SK-N-DZ (cell line): ENCODE data around the gene AGBL1.

Source experiments
- DNase-seq: peaks from one replicate; pipeline ENCODE4 v3.0.0-alpha.2; 2015; ENCODE audit warnings: low spot score

The AGBL1 gene

DNA sequence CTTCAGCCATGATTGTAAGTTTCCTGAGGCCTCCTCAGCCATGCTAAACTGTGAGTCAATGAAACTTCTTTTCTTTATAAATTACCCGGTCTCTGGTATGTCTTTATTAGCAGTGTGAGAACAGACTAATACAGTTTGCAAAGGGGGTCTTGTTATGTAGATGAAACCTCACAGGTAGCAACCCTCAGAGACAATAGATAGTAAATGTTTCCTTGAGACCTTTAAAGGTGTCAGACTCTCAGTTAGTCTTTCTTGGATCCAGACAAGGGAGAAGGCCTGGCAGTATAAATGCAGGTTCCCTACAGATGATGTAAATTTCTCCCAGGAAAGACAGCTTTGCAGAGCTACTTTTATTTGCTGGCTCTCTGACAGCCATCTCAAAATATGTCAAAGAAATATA lies 510.8 kb downstream of the AGBL1 start:
- DNase-seq = no peak

DNA sequence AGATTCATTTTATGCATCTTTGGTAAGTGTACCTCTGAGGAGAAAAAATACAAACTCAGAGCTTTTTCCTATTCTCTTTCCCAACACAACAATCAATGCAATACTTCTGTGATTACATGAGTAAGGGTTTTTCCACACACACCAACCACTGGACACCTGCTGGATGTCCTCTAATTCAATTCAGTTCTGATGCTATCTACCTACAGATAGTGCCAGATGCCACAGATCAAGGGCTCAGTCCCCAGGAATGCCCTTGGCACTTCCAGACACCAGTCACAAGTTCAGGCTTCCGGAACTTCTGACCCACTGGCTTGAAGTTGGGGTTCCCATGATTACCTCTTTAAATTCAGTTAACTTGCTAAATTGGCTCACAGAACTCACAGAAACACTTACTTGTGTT lies 511.5 kb downstream of the AGBL1 start:
- peak; percentile 60 for DNase-seq

DNA sequence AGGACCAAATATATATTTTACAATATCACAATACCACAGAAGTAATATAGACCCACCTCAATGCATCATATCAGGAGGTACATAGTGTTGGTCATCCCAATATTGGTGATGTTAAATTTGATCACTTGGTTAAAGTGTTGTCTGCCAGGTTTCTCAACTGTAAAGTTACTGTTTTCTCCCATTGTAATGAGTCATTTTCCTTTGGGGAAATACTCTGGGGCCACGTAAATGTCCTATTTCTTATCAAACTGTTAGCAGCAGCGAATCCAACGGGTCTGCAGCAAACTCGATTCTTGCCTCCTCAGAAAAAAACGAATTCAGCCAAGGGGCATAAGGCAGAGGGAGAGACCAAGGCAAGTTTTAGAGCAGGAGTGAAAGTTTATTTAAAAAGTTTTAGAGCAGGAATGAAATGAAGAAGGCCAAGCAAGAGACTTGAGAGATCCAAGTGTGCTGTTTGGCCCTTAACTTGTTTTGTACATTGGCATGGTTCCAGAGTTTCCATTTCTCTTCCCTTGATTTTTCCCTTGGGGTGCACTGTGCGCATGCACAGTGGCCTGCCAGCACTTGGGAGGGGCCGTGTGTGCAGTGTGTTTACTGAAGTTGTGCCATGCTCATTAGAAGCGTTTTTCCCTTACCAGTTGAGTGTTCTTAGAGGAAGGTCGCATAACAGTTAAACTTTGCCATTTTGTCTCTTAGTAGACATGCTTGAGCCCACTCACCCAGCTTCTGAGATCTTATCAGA lies 512.5 kb downstream of the AGBL1 start:
- DNase-seq = no peak

DNA sequence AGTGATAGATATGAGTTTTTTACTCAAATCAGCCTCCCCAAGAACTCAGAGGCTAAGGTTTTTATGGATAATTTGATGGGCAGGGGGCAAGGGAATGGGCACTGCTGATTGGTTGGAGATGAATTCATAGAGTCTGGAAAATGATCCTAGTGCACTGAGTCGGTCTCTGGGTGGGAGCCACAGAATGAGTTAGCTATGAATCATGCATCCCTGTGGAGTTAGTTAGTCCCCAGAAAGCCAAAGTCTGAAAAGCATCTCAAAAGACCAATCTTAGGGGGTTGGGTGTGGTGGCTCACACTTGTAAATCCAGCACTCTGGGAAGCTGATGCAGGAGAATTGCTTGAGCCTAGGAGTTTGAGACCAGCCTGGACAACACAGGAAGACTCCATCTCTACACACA lies 516.1 kb downstream of the AGBL1 start:
- no peak for DNase-seq

DNA sequence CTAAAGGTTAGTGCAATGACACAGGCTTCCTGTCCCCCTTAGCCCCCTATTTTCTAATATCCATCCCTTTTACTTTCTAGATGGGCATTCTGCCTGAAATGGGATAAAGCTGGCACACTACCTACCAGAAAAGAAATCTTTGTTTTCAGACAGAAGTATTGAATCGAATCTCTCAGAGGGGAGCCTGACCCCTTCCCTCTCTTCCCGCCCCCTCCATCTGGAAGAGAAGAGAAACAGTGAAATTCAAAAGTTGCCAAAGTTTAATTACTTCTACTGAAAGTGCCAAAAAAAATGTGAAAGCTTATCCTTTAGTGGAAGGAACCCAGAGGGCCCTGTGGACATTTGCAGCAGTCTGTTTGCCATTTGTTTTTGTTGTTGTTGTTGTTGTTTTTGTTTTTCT lies 523.8 kb downstream of the AGBL1 start:
- DNase-seq = no peak

DNA sequence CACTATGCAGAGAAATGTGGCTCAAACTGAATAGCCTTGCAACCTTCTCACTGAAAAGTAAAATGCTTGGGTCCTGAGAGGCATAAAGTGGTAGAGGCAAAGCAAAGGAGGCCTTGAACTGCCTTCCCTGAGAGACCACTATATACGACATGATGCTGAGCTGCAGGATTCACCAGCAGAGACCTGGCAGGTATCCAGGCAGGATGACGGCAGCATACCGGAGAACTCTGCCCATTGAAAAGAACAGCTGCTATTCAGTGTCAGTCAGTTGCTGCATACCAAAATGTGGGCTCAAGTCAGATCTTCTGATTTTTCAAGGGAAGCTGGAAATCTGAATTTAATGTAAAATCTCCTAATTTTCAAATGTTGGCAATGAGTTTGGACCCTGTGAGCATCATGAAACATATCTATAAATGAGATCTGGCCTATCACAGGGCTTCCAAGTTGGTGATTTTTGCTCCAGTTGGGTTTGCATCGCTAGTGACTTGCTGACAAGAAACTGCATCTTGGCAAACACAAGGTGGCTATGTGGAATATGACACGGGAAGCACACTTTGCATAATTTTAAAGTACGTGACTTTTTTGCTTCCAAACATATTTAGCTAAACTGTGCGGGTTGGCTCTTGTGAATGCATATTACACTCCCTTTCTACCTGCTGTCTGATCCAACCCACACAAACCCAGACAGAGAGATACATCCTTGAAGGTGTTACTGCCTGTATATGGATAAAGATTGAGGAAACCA lies 529.0 kb downstream of the AGBL1 start:
- DNase-seq = no peak

DNA sequence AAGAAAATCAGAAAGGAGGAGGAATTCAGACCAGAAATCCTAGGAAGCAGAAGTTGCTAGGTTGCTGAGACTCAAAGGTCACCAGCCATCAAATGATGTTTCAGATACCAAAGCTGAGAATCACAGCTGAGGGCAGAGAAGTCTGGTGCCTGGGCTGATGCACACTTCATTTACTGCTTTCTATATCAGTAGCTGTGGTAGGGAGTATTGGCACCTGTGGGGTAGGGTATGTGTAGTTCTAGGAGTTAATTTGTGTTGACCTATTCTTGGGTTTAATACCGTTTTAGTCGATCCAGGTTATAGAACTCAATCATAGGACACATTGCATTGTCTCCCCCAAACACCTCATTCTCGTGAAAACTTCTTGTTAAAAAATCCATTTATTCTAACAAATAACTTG lies 529.6 kb downstream of the AGBL1 start:
- no peak for DNase-seq

DNA sequence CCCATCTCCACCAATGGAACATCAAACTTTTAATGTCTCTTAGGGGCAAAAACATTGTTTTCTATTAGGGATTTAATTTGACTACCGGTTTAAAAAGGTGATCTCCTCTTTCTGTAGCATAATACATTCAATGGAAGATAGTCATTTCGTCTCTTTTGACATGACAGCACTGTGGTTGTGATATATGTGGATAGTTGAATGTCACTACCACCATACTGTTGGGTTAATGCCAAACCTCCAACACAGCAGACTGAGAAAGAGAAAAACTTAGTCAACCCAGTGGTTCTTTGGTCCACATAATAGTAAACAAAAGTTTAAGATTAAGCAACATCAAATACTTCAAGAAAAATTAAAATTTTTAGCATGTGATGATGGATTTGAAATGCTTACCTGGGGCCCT lies 530.4 kb downstream of the AGBL1 start:
- DNase-seq = no peak

DNA sequence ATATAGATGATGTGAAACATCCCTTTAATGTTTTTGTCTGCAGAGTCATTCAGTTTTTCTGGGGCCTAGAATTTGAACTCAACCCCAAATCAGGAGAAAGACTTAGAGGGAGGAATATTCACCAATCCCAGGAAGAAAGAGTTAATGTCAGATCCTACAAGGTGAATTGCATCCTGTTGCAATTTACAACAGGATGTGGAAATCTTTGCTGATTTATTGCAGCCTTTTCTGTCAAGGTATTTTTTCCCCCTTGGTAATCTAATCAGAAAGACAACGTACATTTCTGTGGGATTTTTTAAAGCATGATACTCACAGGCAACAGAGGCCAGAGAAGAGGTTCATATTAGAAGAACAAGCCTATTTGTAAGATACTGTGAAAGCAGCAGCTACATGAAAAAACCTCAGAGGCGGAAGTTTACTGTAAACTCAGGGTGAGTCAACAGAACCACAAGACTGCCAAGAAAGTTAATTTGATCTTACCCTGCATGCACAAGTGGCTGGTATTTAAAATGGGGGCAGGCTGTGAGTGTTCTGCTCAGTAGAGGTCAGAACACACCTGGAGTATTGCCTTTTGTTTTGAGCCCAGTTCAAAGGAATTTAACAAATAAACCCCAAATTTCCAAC lies 531.9 kb downstream of the AGBL1 start:
- DNase-seq = no peak

DNA sequence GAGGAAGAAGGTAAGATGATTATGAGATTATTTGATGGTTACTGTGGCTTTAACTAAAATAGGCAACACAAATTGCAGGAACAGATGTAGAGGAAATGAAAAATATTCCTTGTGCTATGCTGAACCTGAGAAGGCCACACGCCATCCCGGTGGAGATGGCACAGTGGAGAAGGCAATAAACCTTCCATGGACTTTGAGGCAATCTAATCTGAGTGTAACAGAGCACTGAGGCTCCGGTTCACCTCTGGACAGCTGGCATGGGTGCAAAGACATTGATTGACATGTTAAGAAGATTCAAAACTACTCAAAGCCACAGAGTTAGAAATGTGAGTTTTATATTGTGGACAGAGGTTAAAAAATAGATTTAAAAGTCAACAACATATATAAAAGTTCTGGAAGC lies 535.7 kb downstream of the AGBL1 start:
- DNase-seq = no peak

DNA sequence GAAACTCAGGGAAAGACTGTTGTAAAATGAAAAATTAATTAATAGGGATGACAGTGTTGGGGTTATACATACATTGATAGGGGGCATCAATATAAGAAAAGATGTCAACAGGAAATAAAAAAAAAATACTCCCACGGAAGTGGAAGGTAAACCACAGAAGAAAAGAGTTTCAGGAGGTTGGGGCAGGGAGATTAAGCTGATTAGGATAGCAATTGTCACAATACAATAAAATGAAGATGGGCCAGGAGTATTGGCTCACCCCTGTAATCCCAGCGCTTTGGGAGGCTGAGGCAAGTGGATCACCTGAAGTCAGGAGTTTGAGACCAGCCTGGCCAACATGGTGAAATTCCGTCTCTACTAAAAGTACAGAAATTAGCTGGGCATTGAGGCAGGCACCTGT lies 536.1 kb downstream of the AGBL1 start:
- no peak for DNase-seq

DNA sequence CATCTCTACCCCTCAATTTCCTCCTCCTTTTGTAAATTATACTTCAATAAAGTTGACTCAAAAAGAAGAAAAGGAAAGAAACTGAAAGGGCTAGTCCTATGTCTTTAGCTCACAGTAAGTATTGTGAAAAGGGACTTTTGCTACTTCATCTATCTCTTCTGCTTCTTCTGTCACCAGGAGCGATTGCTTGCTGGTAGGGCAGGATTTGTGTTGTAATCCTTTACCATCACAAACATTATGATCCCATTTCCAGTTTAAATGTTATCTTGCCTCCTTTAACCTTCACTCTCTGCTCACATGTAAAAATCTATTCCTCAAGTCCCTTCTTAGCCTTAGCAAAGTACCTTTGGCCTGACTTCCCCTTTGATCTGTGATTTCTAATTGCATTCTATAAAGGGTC lies 537.1 kb downstream of the AGBL1 start:
- no peak for DNase-seq

DNA sequence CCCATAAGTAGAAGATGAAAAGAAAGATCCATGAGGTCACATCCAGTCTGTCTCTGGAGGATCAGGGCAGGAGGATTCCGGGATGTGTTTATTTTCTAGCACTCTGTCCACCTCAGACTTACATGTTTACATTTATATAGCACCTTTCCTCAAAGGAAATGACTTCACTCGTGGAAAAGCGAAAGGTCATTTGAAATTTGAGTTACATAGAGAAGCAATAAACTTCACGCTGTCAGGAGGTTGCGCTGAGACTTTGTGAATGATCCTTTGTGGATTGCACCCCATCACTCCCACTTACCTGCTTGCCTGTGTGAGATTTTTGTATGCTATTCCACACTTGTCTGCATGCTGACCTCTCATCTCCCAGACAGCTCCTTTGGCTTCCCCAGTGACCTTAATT lies 540.5 kb downstream of the AGBL1 start:
- DNase-seq = no peak

DNA sequence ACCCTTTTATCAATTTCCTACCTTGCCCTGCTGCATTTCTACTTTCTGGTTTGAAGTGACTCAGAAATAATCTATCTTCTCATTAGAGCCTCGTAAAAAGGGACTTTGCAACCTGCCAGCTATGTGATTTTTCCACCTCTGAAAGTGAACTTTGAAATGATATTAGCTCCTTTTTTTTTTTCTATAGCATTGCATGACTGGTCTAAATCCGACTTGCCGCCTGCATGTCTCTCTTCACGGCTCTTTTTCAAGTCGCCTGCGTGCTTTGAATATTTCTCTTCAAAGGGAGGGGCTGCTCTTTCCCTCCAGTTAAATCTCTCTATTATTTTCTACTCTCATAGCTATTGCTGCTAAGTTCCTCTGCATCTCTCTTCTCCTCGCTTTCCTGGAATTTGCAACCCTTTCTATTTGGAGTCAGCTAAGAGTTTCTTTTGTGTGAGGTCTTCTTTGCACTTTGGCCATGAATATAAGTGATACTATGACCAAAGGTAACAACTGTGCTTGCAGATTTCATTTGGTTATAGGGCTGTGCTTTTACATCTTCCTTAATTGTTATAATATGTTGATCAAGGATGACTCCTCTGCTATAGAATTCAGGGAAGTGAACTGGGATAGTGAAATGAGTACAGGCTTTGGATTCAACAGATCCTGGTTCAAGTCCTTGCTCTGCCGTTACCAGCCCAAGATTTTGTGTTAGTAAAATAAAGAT lies 541.1 kb downstream of the AGBL1 start:
- DNase-seq = no peak

DNA sequence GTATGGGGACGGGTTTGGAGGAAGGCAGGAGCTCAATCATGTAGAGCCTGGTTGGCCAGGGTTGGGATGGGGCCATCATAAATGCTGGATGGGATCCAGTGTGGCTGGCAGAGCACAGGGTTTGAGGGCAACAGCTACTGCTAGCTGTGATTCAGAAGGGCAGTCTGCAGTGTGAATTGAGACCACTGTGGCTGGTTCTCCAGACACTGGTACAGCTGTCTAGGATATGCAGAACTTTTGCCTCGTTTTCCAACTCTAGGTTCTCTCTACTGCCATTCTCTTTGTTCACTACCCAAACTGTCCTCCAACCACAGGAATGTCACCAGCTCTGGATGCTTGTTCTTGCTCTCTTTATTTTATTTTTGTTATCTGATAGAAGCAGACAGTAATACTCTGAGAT lies 543.6 kb downstream of the AGBL1 start:
- DNase-seq = no peak

DNA sequence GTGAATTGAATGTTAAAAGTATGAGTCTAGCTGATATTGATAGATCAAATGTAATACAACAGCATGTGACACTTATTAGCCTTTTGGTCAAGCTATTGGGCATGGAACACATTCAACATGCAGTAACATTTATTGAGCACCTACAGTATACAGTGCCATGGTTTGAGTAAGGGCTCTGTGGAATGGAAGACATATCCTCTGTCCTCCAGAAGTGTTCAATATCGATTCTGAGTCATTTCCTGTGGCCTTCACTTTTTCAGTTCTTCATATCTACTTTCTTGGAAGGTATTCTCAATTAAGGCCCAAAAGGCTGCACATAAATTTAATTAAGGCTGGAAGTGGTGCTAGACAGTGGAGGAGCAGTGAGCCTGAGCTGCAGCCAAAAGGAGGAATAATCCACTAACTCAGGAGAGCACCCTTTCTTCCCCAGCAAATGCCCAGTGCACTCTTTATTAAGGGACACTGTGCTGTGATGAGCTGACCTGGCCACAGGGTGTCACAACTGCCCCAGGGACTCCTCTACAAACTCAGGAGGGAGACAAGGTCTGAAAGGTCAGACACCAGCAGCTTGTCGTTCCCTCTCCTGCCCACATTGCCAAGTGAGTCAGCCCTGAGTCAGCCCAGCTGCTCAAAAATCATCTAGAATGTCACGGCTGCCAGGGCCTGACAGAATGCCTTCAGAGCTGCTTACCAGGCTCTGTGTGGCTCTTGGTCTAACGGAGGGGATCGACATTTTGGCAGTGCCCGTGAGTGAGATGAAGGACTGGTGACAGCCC lies 544.8 kb downstream of the AGBL1 start:
- DNase-seq = peak; percentile 86

DNA sequence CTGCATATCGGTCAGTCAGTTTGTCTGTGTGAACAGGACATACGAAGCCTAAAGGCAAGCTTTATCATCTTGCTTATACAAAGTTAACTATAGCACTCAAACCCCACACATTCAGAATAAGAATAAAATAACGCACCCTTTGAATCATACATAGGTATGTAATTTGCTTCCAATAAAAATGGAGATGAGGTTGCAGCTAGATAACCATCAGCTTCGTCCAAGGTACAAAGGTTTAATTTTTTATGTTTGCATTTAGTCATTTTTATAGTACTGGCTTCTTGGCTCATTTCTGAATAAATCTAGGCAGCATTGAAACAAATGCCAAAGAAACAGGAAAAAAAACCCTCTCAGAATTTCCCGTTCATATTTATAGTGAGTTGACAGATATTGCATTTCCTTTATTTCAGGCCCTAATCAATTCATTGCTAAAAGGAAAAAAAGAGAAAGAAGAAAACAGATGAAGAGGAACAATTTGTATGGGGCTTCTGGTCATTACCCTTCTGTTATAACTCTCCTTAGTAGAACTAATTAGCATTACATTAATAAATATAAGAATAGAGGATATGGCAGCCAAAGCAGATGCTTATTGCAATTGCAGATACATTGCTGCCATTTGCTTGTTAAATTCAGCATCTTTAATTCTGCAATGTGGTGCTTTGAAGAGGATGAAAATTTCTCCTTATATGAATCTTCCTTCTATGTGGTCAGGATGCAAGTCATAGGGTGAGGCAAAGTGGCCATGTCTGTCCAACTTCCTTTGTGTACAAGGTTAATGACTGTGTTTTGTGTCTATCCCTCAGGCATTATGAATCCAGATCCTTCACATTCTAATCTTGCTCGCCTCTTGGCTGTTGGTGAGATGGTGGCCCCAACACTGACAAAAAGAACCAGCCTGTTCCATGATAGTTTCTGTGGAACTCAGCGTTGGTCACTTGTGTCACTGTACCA lies 550.0 kb downstream of the AGBL1 start:
- no peak for DNase-seq

DNA sequence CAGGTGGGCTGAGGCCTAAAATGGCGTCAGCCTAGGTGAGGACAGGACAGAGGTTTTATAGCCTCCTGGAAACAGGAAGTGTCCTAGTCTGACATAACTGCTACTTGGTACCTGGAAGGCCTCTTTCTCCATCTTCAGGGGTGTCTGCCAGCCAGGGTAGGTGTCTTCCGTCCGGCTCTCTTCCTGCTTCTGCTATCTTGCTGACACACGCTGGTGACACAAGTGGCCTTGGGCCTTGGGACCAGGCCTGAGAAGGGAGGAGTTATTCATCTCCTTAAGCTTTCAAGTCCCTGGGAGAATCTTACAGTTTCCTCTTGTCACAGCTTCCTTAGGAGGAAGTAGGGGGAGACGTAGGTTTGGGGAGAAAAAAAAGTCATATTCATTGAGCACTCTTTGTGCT lies 551.3 kb downstream of the AGBL1 start:
- no peak for DNase-seq

DNA sequence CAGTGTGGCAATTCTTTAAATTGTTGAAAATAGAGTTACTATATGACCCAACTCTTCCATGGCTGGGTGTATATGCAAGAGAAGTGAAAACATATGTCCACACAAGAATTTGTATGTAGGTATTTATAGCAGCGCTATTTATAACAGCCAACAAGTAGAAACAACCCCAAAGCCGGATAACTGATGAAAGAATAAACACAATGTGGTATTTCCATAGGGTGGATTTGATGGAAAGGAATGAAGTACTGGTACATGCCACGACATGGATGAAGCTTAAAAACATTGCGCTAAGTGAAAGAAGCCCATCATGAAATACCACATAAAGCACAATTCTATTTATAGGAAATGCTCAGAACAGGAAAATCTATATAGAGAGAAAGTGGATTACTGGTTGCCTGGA lies 554.5 kb downstream of the AGBL1 start:
- DNase-seq = no peak

DNA sequence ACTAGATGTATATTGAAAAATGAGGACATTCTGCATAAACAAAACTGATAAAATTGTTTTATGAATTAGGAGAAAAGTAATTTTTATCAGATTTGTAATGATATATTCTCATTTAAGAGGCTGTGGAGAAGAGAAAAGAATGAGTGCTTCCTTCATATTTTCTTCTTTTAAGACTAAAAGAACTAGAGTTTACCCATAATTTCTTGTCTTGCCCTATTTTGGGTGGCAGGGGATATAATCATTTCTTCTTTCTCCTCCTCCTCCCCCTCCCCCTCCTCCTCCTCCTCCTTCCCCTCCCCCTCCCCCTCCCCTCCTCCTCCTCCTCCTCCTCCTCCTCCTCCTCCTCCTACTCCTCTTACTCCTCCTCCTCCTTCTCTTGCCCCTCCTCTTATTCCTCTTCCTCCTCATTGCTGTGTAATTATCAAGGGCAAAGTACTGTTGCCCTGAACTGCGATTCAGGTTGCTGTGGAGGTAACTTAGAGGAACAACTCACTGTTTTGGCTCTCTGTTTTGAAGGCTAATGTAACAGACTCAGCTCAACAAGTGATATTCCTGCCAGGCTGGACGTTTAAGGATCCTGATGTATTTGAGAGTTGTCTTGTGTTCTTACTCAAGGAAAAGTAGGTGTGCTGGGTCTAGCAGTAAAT lies 555.4 kb downstream of the AGBL1 start:
- no peak for DNase-seq
